Activated T-helper 2 cell treated with anti-CD3 and anti-CD28 coated beads, Interferon-gamma antibody, Interleukin-2, Interleukin-4, amounts not matched to agents 10 μg/mL and 5 μg/mL and 100 μg/mL, durations not matched to agents 14 hours and 24 hours and 36 hours (primary cell): Measurements from ENCODE around the gene MBTPS1. TPM values are rescaled to one million over a fixed set of nuclear protein-coding genes. Genes with fewer than 3 reads are reported as not detected.

ENCODE experiments used
- DNase-seq: peaks from one replicate; pipeline ENCODE4 v3.0.0; 2021; ENCODE audit warnings: low spot score
- H3K27ac Mint-ChIP-seq: one replicate; pipeline ENCODE4 v1.8.0; 2021; ENCODE audit warnings: mixed read lengths
- H3K27me3 Mint-ChIP-seq: one replicate; pipeline ENCODE4 v1.8.0; 2021; ENCODE audit warnings: low read depth, mixed read lengths
- H3K36me3 Mint-ChIP-seq: one replicate; pipeline ENCODE4 v1.8.0; 2021; ENCODE audit warnings: low read depth, mixed read lengths
- H3K4me1 Mint-ChIP-seq: one replicate; pipeline ENCODE4 v1.8.0; 2021; ENCODE audit warnings: low read depth, mixed read lengths
- H3K4me3 Mint-ChIP-seq: one replicate; pipeline ENCODE4 v1.8.0; 2021; ENCODE audit warnings: low read depth, mild to moderate bottlenecking, moderate library complexity, mixed read lengths
- H3K9me3 Mint-ChIP-seq: one replicate; pipeline ENCODE4 v1.8.0; 2021; ENCODE audit warnings: mixed read lengths
- intact Hi-C: fragments of 100-400 bp; cut with micrococcal nuclease; formaldehyde crosslinking; loops from one replicate; pipeline ENCODE4 v1.15.1; 2023
- total RNA-seq: library from RNA; stranded (reverse); gene quantifications from 2 replicates; pipeline ENCODE4 v1.2.3, GENCODE V29; 2022

Gene MBTPS1
- total RNA-seq, 1 donor from 2014 or later, result 54.5 TPM

GRCh38 chr16:84088695-84089395, 27.9 kb downstream of the MBTPS1 start:
- no peaks in the 10 kb centered on the region for H3K27me3 Mint-ChIP-seq
- DNase-seq, result peak; percentile 60
- intact Hi-C loops, result loop anchor here (1.0 to 10.0 kb wide), 3 partner anchors 28 to 416 kb away; partner anchors contain the start of genes MBTPS1, MEAK7 and TAF1C
- no peak overlapping the region for H3K27ac Mint-ChIP-seq
- peak overlapping the region; percentile 41 for H3K4me3 Mint-ChIP-seq
- peaks cover 42% of the 10 kb centered on the region for H3K4me1 Mint-ChIP-seq
- no peaks in the 10 kb centered on the region for H3K9me3 Mint-ChIP-seq
- H3K36me3 Mint-ChIP-seq, result peaks cover 75% of the 10 kb centered on the region

DNA sequence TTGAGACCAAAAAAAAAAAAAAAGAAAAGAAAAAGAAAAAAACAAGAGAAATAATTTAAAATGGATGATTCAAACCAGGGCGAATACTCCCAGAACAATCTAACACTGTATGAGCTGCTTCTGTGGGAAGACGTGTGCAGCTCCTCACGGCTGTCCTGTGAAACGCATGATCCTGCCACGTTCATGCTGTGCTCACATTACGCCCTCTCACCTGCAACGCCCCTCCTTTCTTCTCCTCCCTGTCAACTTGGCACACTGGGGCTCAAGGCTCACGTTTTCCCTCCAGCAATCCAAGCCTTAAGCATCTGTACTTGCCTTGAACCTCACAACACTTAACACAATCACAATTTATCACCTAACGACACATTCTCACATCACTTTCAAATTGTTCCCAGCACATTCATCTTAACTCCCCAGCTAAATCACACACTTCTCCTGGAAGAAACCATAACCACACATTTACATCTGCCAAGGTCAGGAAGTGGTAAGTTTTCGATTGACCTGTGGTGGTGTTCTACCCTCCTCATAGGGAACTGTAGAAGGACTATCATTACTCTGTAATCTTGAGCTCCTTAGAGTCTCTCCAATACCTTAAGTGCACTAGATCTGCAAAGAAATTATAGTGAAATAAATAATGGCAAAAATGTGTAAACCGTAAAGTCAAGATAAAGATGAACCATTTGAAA, 29.1 kb downstream of the MBTPS1 start:
- DNase-seq, result no peak
- H3K4me3 Mint-ChIP-seq, result peak overlapping the region; percentile 54
- no peaks in the 10 kb centered on the region for H3K27me3 Mint-ChIP-seq
- peaks cover 42% of the 10 kb centered on the region for H3K4me1 Mint-ChIP-seq
- H3K27ac Mint-ChIP-seq, result no peak overlapping the region
- H3K36me3 Mint-ChIP-seq, result peaks cover 70% of the 10 kb centered on the region
- no peaks in the 10 kb centered on the region for H3K9me3 Mint-ChIP-seq
- intact Hi-C loops, result loop anchor here (1.0 to 10.0 kb wide), 4 partner anchors 29 to 417 kb away; partner anchors contain the start of genes MBTPS1, MEAK7 and TAF1C

- DNase-seq, result no peak
- H3K4me3 Mint-ChIP-seq, result no peak overlapping the region
- peaks cover 42% of the 10 kb centered on the region for H3K4me1 Mint-ChIP-seq
- H3K27me3 Mint-ChIP-seq, result no peaks in the 10 kb centered on the region
- no peaks in the 10 kb centered on the region for H3K9me3 Mint-ChIP-seq
- H3K27ac Mint-ChIP-seq, result no peak overlapping the region
- peaks cover 70% of the 10 kb centered on the region for H3K36me3 Mint-ChIP-seq
- intact Hi-C loops, result loop anchor here (1.0 to 10.0 kb wide), 2 partner anchors 88 to 418 kb away; partner anchors contain the start of gene MEAK7
Measured at GRCh38 chr16:84087001-84087400, 29.7 kb downstream of the MBTPS1 start.

DNA sequence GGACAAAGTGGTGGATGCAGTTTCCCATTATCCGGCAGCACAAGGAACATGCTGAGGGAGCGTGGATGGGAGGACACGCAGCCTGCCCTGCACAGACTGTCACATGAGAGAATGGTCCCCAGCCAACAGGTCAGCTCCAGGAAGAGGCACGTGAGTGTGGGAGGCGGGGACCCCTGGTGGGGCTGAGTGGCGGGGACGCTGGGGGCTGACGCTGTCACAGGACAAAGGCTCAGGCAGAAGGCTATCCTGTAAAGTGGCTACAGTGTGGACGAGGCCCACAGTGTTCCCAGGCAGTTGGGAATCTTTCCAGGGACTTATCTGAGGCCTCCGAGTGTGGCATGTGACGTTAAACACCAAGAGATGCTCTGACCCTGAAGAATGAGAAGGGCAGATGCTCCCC, 30.4 kb downstream of the MBTPS1 start:
- Mint-ChIP-seq H3K36me3 (peaks cover 70% of the 10 kb centered on the region), H3K9me3 (no peaks in the 10 kb centered on the region), H3K4me1 (peaks cover 42% of the 10 kb centered on the region), H3K27me3 (no peaks in the 10 kb centered on the region), H3K27ac (no peak overlapping the region), H3K4me3 (peak overlapping the region; percentile 1)
- intact Hi-C loops, result loop anchor here (10.0 kb wide), 1 partner anchor 418 kb away; the partner anchor contains the start of gene MEAK7
- DNase-seq, result no peak

GRCh38 chr16:84085773-84086172, 31.0 kb downstream of the MBTPS1 start:
- peak overlapping the region; percentile 1 for H3K4me3 Mint-ChIP-seq
- intact Hi-C loops, result loop anchor here (2.0 to 10.0 kb wide), 2 partner anchors 53 to 419 kb away; partner anchors contain the start of gene MEAK7
- H3K27ac Mint-ChIP-seq, result no peak overlapping the region

DNA sequence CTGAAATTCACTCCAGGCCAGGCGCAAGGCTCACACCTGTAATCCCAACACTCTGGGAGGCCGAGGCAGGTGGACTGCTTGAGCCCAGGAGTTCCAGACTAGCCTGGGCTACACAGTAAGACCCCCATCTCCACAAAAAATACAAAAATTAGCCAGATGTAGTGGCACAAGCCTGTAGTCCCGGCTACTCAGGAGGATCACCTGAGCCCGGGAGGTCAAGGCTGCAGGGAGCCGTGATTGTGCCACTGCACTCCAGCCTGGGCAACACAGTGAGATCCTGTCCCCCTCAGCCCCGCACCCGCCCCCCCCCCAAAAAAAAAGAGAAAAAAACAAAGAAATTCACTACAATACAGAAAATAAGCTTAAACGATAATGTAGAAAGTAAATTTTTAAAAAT, 31.5 kb downstream of the MBTPS1 start:
- no peak for DNase-seq
- H3K4me3 Mint-ChIP-seq, result no peak overlapping the region
- H3K4me1 Mint-ChIP-seq, result peaks cover 42% of the 10 kb centered on the region
- no peaks in the 10 kb centered on the region for H3K27me3 Mint-ChIP-seq
- H3K9me3 Mint-ChIP-seq, result no peaks in the 10 kb centered on the region
- H3K36me3 Mint-ChIP-seq, result peaks cover 71% of the 10 kb centered on the region
- intact Hi-C loops, result loop anchor here (2.0 to 10.0 kb wide), 2 partner anchors 54 to 420 kb away; partner anchors contain the start of gene MEAK7
- no peak overlapping the region for H3K27ac Mint-ChIP-seq

More at GRCh38 chr16:84085773-84086172, 31.0 kb downstream of the MBTPS1 start:
- Mint-ChIP-seq H3K4me1 (peaks cover 42% of the 10 kb centered on the region), H3K27me3 (no peaks in the 10 kb centered on the region), H3K9me3 (no peaks in the 10 kb centered on the region), H3K36me3 (peaks cover 70% of the 10 kb centered on the region)
- no peak for DNase-seq

DNA sequence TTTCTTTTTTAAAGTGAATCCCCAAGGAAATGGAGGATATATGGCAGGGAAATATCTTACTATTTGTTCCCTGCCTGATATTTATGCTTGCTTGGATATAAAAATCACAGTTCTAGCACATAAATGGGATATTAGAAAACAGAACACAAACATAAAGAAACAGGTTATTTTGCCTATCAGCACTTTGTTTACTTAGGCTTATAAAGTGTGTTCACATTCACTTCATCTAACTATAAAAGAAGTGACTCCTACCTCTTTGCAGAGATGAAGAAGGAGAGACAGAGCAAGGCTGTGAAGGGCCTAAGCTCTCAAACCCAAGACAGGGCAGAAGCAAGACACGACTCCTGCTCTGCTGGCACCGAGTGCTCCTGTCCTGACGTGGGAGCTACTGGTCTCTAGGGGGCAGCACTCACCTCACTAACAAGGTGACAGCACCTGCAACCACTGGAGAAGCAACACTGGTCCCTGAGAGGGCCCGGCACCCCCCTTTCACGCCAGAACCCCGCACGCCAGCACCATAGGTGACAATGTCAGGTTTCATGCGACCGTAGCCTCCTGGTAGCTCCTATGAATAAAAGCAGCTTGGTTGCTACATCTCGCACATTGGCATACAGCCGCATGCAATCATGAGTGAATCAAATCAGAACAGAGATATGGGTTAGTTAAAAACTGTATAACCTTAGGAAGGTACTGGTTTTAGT, 32.0 kb downstream of the MBTPS1 start:
- Mint-ChIP-seq H3K4me1 (peaks cover 42% of the 10 kb centered on the region), H3K4me3 (no peak overlapping the region), H3K9me3 (no peaks in the 10 kb centered on the region), H3K27me3 (no peaks in the 10 kb centered on the region), H3K36me3 (peaks cover 71% of the 10 kb centered on the region), H3K27ac (no peak overlapping the region)
- intact Hi-C loops, result loop anchor here (2.0 to 10.0 kb wide), 2 partner anchors 54 to 420 kb away; partner anchors contain the start of gene MEAK7
- DNase-seq, result peak; percentile 63

- Mint-ChIP-seq H3K36me3 (peaks cover 66% of the 10 kb centered on the region), H3K4me3 (no peak overlapping the region), H3K4me1 (peaks cover 25% of the 10 kb centered on the region), H3K27ac (no peak overlapping the region), H3K9me3 (no peaks in the 10 kb centered on the region), H3K27me3 (no peaks in the 10 kb centered on the region)
- intact Hi-C loops, result loop anchor here (10.0 kb wide), 1 partner anchor 422 kb away; the partner anchor contains the start of gene MEAK7
- DNase-seq, result no peak
Measured at GRCh38 chr16:84082835-84083569, 33.7 kb downstream of the MBTPS1 start.

DNA sequence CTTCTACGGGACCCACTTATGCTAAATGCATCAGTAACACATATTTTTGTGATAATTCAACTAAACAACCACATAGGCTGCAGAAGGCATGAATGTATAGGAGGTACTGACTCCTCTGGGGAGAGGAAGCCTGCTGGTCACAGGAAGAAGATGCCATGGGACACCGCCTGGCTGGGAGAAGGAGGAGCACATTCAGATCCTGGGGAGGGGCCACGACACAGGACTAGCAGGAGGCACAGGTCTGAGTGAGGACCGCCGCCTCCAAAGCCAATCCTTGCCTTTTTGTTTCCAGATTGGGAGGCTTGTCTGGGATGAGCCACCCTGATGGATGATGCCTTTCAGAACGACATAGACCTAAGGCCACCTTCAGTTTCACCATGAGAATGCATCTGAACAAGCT, 34.6 kb downstream of the MBTPS1 start:
- intact Hi-C loops, result loop anchor here (10.0 kb wide), 1 partner anchor 423 kb away; the partner anchor contains the start of gene MEAK7
- no peak for DNase-seq
- Mint-ChIP-seq H3K27ac (no peak overlapping the region), H3K4me1 (peaks cover 17% of the 10 kb centered on the region), H3K4me3 (no peak overlapping the region), H3K9me3 (no peaks in the 10 kb centered on the region), H3K36me3 (peaks cover 65% of the 10 kb centered on the region), H3K27me3 (no peaks in the 10 kb centered on the region)

- H3K36me3 Mint-ChIP-seq, result peaks cover 62% of the 10 kb centered on the region
- H3K27ac Mint-ChIP-seq, result no peak overlapping the region
- H3K27me3 Mint-ChIP-seq, result no peaks in the 10 kb centered on the region
- no peak for DNase-seq
- H3K4me1 Mint-ChIP-seq, result peaks cover 14% of the 10 kb centered on the region
- intact Hi-C loops, result loop anchor here (10.0 kb wide), 1 partner anchor 423 kb away; the partner anchor contains the start of gene MEAK7
- H3K4me3 Mint-ChIP-seq, result no peak overlapping the region
- no peaks in the 10 kb centered on the region for H3K9me3 Mint-ChIP-seq
Measured at GRCh38 chr16:84081446-84081989, 35.2 kb downstream of the MBTPS1 start.

- intact Hi-C loops, result loop anchor here (10.0 kb wide), 1 partner anchor 424 kb away; the partner anchor contains the start of gene MEAK7
- no peak for DNase-seq
- Mint-ChIP-seq H3K27ac (no peak overlapping the region), H3K4me1 (peaks cover 9% of the 10 kb centered on the region), H3K27me3 (no peaks in the 10 kb centered on the region), H3K4me3 (no peak overlapping the region), H3K9me3 (no peaks in the 10 kb centered on the region), H3K36me3 (peaks cover 59% of the 10 kb centered on the region)
Measured at GRCh38 chr16:84080813-84081212, 35.9 kb downstream of the MBTPS1 start.
